ENCODE results near the gene PTGIR. TPM values are rescaled to one million over a fixed set of nuclear protein-coding genes. Genes with fewer than 3 reads are reported as not detected.

Gene PTGIR
- polyA plus RNA-seq, 2 of the 4 experiments (the other 2 are of a cell fraction): 0.06 TPM; not detected in 1

GRCh38 chr19:46606681-46607447 is 18.0 kb downstream of the PTGIR start:
- ChIA-PET POLR2A (no interaction called here), CTCF (interaction anchor here (0.8 to 34.1 kb wide), 11 partner anchors 9 to 142 kb away, joined by 3 to 737 read pairs (median 3); partner anchors contain the start of genes DACT3, GNG8 and PTGIR)
- 90% methylated on average over 12 of the region's 12 CpGs for WGBS (ENCODE audit: missing lambda C conversion rate)
- Histone ChIP-seq H3K4me2 (no peak overlapping the region), H3K4me1 (peaks cover 21% of the 10 kb centered on the region), H3K4me3 (no peak overlapping the region), H3K9me3 (no peaks in the 10 kb centered on the region), H3K27ac (no peak overlapping the region)
- FAIRE-seq: no peak
- DNase-seq (ENCODE audit: low read depth in 1 of 2, low spot score in 1 of 2): no peak
- TF ChIP-seq SREBF2 (IDR thresholded peaks at IDR 0.05) (no peak), KDM5A (IDR thresholded peaks at IDR 0.05) (no peak), ELK1 (IDR thresholded peaks at IDR 0.05; ENCODE audit: low read depth, low read length) (no peak), MAFK (IDR thresholded peaks at IDR 0.05; ENCODE audit: partially characterized antibody) (no peak), HES2 (IDR thresholded peaks at IDR 0.05) (no peak), FOSL2 (IDR thresholded peaks at IDR 0.05) (no peak), FOSL2 (CRISPR knock-in tag; IDR thresholded peaks at IDR 0.05) (no peak), JUNB (IDR thresholded peaks at IDR 0.05) (no peak), EP300 (IDR thresholded peaks at IDR 0.05) (no peak), PHF8 (IDR thresholded peaks at IDR 0.05; ENCODE audit: borderline replicate concordance, low read depth) (no peak)
- ATAC-seq: no peak

GRCh38 chr19:46606019-46606418 is 18.9 kb downstream of the PTGIR start:
- CTCF ChIA-PET: interaction anchor here (1.1 to 34.1 kb wide), 9 partner anchors 18 to 654 kb away, joined by 3 to 737 read pairs (median 3); partner anchors contain the start of genes DACT3, GNG8 and PTGIR

More at GRCh38 chr19:46606019-46606418, 18.9 kb downstream of the PTGIR start:
- no peak overlapping the region for H3K27ac ChIP-seq
- H3K4me3 ChIP-seq: no peak overlapping the region
- no peaks in the 10 kb centered on the region for H3K9me3 ChIP-seq
- DNase-seq (ENCODE audit: low read depth in 1 of 2, low spot score in 1 of 2) (no peak), FAIRE-seq (no peak), ATAC-seq (no peak)
- TF ChIP-seq MYC (IDR thresholded peaks at IDR 0.05; ENCODE audit: borderline replicate concordance, low read length) (no peak), RARB (CRISPR knock-in tag; IDR thresholded peaks at IDR 0.05) (no peak), RFX5 (IDR thresholded peaks at IDR 0.05) (no peak), CBX8 (IDR thresholded peaks at IDR 0.05) (no peak), SMC3 (IDR thresholded peaks at IDR 0.05) (no peak), TP53 (CRISPR knock-in tag; IDR thresholded peaks at IDR 0.05) (no peak), USF2 (IDR thresholded peaks at IDR 0.05) (no peak), ZC3H11A (IDR thresholded peaks at IDR 0.05) (no peak), BHLHE40 (IDR thresholded peaks at IDR 0.05; ENCODE audit: low read depth, low read length) (no peak), E2F6 (IDR thresholded peaks at IDR 0.05; ENCODE audit: borderline replicate concordance, low read depth) (no peak), RNF2 (IDR thresholded peaks at IDR 0.05; ENCODE audit: borderline replicate concordance, low read depth) (no peak), PBX3 (IDR thresholded peaks at IDR 0.05) (no peak), RAD21 (conservative IDR thresholded peaks at IDR 0.05 in 1 of 2, IDR thresholded peaks at IDR 0.05 in 1 of 2) (no peak), NR3C1 (IDR thresholded peaks at IDR 0.05) (no peak), GATA3 (IDR thresholded peaks at IDR 0.05; ENCODE audit: borderline replicate concordance) (no peak), NPAS2 (CRISPR knock-in tag; IDR thresholded peaks at IDR 0.05; ENCODE audit: borderline replicate concordance) (no peak), CBX2 (IDR thresholded peaks at IDR 0.05; ENCODE audit: borderline replicate concordance, low read depth) (no peak), KDM1A (IDR thresholded peaks at IDR 0.05; ENCODE audit: low read depth) (no peak)
- H3K4me1 ChIP-seq: peaks cover 21% of the 10 kb centered on the region
- no peak overlapping the region for H3K4me2 ChIP-seq
- WGBS (ENCODE audit: missing lambda C conversion rate): 94% methylated on average over 11 of the region's 11 CpGs
- POLR2A ChIA-PET: no interaction called here

Measured in A549 (cell line).